ENCODE results near the gene SPATA21. TPM values are rescaled to one million over a fixed set of nuclear protein-coding genes. Genes with fewer than 3 reads are reported as not detected.

The SPATA21 gene
- polyA plus RNA-seq, 3 donors, result not detected

- DNase-seq, result no peak
- Histone ChIP-seq H3K79me2 (ENCODE audit: insufficient read depth, low read length) (no peaks in the 10 kb centered on the region), H3K9me3 (replicated peaks in 1 of 2; ENCODE audit: control insufficient read depth in 1 of 2, insufficient read depth in 1 of 2, low read length in 2 of 2) (no peaks in the 10 kb centered on the region), H2AFZ (ENCODE audit: insufficient read depth, low read depth, low read length, poor library complexity, severe bottlenecking) (no peak overlapping the region), H4K20me1 (ENCODE audit: insufficient read depth, low read length) (peaks cover 3% of the 10 kb centered on the region), H3K36me3 (replicated peaks in 1 of 2; ENCODE audit: control insufficient read depth in 1 of 2, insufficient read depth in 2 of 2, low read length in 2 of 2) (no peaks in the 10 kb centered on the region), H3K4me2 (replicated peaks; ENCODE audit: extremely low read depth, low read length, poor library complexity, severe bottlenecking) (no peak overlapping the region), H3K9ac (ENCODE audit: insufficient read depth, low read length, poor library complexity, severe bottlenecking) (no peak overlapping the region), H3K27me3 (ENCODE audit: control insufficient read depth in 2 of 2, insufficient read depth in 2 of 2, low read length in 2 of 2) (no peaks in the 10 kb centered on the region), H3K4me3 (replicated peaks in 1 of 3; ENCODE audit: low read depth in 2 of 3, low read length in 3 of 3) (no peak overlapping the region), H3K4me1 (ENCODE audit: control insufficient read depth in 1 of 2, insufficient read depth in 2 of 2, low read length in 2 of 2) (no peaks in the 10 kb centered on the region), H3K27ac (ENCODE audit: low read depth in 1 of 2, low read length in 2 of 2) (no peak overlapping the region)
- intact Hi-C loops (cut with micrococcal nuclease), result no loop called here
- no peaks in the 10 kb centered on the region for H3K36me3 Mint-ChIP-seq
- H3K9me3 Mint-ChIP-seq, result peaks cover 0 to 1% (median 0%) of the 10 kb centered on the region in 7 donors
- H3K4me3 Mint-ChIP-seq, result no peak overlapping the region
- no peaks in the 10 kb centered on the region for H3K4me1 Mint-ChIP-seq
- WGBS (ENCODE audit: insufficient coverage), result 95% methylated on average over 3 of the region's 5 CpGs
- peak overlapping the region in 1 of 7 donors; percentile 4 for H3K27ac Mint-ChIP-seq
- H3K27me3 Mint-ChIP-seq (ENCODE audit: low read depth in 3 of 3), result peaks cover 3 to 8% (median 3%) of the 10 kb centered on the region in 3 donors
- TF ChIP-seq CTCF (IDR thresholded peaks at IDR 0.05), result no peak
These were observed 31.8 kb downstream of the SPATA21 start for GRCh38 chr1:16405441-16405840.

- no peak for DNase-seq
- no peak overlapping the region for H3K27ac Mint-ChIP-seq
These were observed 34.5 kb downstream of the SPATA21 start for GRCh38 chr1:16402742-16403141.

More at GRCh38 chr1:16402742-16403141, 34.5 kb downstream of the SPATA21 start:
- Mint-ChIP-seq H3K36me3 (peaks cover 12 to 23% of the 10 kb centered on the region in 2 donors), H3K27me3 (ENCODE audit: low read depth in 3 of 3) (peaks cover 0 to 6% (median 3%) of the 10 kb centered on the region in 3 donors), H3K4me3 (no peak overlapping the region), H3K4me1 (no peaks in the 10 kb centered on the region), H3K9me3 (no peaks in the 10 kb centered on the region)
- no peak overlapping the region for H3K4me3 ChIP-seq (replicated peaks in 1 of 3; ENCODE audit: low read depth in 2 of 3, low read length in 3 of 3)
- peaks cover 18% of the 10 kb centered on the region for H4K20me1 ChIP-seq (ENCODE audit: insufficient read depth, low read length)
- H2AFZ ChIP-seq (ENCODE audit: insufficient read depth, low read depth, low read length, poor library complexity, severe bottlenecking), result no peak overlapping the region
- H3K27me3 ChIP-seq (ENCODE audit: control insufficient read depth in 2 of 2, insufficient read depth in 2 of 2, low read length in 2 of 2), result no peaks in the 10 kb centered on the region
- no peak overlapping the region for H3K27ac ChIP-seq (ENCODE audit: low read depth in 1 of 2, low read length in 2 of 2)
- H3K36me3 ChIP-seq (replicated peaks in 1 of 2; ENCODE audit: control insufficient read depth in 1 of 2, insufficient read depth in 2 of 2, low read length in 2 of 2), result peaks cover 7 to 25% of the 10 kb centered on the region in 2 donors
- no peak overlapping the region for H3K4me2 ChIP-seq (replicated peaks; ENCODE audit: extremely low read depth, low read length, poor library complexity, severe bottlenecking)
- no peaks in the 10 kb centered on the region for H3K9me3 ChIP-seq (replicated peaks in 1 of 2; ENCODE audit: control insufficient read depth in 1 of 2, insufficient read depth in 1 of 2, low read length in 2 of 2)
- intact Hi-C loops (cut with micrococcal nuclease), result no loop called here
- 70% methylated on average over 9 of the region's 10 CpGs for WGBS (ENCODE audit: insufficient coverage)
- TF ChIP-seq CTCF (IDR thresholded peaks at IDR 0.05), result no peak
- no peaks in the 10 kb centered on the region for H3K79me2 ChIP-seq (ENCODE audit: insufficient read depth, low read length)
- H3K9ac ChIP-seq (ENCODE audit: insufficient read depth, low read length, poor library complexity, severe bottlenecking), result no peak overlapping the region
- no peaks in the 10 kb centered on the region for H3K4me1 ChIP-seq (ENCODE audit: control insufficient read depth in 1 of 2, insufficient read depth in 2 of 2, low read length in 2 of 2)

Data from CD14-positive monocyte (primary cell).